Left hindlimb (tissue), 1 donor: ENCODE data around the gene SUSD3.
"Not testable (repeated sequence)": the region's sequence is repeated elsewhere in the genome, so short reads cannot be mapped to it uniquely, and the experiment has no call there.

Source experiments
- DNase-seq: peaks from one replicate; pipeline ENCODE4 v3.0.0-alpha.2; 2018

Gene SUSD3

GRCh38 chr9:93112864-93113389 lies 54.4 kb downstream of the SUSD3 start:
- DNase-seq, result no peak

GRCh38 chr9:93114169-93114983 lies 55.9 kb downstream of the SUSD3 start:
- DNase-seq, result peak; percentile 29

DNA sequence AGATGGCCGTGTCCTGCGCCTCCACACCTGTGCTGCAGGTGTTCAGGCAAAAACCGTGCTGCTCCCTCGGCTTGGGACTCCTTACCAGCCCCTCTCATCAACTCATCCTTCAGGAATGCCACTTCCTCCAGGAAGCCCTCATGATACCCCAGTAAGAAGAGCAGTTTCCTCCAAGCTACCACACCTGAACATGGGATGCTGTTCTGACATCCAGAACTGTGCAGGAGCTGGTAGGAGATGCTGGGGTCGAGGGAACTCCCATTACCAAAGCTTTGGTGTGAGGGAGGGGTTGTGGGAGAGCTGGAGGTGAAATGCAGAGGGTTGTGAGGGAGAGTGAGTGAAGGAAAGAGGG lies 56.5 kb downstream of the SUSD3 start:
- peak; percentile 26 for DNase-seq

GRCh38 chr9:93115486-93116071 lies 57.1 kb downstream of the SUSD3 start:
- DNase-seq, result no peak

DNA sequence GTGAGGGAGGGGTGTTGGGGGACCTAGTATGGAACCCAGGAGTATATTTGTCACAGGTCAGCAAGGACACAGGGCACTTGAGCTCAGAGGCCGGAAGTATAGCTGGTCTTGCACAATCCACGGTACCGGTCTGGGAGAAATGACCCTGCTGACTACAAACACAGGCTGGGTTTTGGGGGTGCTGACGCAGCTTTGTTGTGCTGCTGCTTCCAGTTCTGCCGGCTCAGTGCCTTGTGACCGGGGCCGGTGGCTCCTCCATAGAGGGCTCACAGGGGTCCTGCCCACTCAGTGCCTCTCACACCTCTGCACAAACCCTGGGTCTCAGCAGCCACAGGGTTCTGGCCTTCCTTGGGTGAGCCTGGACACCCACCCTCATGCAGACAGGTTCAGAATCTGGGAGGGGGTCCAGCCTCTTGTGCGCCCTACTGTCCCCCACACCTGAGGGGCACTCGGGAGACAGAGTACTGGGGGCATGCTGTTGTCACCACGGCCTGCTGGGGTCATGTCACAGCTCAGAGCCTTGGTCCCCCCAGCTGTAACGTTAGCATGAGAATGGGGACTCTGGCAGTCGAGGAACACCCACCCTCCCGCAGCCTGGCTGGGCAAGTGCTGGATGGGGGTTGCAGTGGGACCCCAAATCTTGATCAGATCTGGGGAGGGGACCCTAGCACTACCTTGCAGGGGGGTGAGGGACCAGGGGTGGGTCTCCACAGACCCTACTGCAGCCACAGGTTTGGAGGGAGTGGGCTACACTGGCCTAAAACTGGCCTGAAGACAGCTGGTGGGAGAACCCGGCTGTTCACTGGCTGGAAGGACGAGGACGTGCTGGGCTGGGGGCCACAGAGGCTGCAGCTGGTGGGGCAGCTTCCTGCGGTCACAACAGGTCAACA lies 57.8 kb downstream of the SUSD3 start:
- peak; percentile 46 for DNase-seq

GRCh38 chr9:93117521-93117920 lies 59.0 kb downstream of the SUSD3 start:
- not testable (repeated sequence) for DNase-seq

DNA sequence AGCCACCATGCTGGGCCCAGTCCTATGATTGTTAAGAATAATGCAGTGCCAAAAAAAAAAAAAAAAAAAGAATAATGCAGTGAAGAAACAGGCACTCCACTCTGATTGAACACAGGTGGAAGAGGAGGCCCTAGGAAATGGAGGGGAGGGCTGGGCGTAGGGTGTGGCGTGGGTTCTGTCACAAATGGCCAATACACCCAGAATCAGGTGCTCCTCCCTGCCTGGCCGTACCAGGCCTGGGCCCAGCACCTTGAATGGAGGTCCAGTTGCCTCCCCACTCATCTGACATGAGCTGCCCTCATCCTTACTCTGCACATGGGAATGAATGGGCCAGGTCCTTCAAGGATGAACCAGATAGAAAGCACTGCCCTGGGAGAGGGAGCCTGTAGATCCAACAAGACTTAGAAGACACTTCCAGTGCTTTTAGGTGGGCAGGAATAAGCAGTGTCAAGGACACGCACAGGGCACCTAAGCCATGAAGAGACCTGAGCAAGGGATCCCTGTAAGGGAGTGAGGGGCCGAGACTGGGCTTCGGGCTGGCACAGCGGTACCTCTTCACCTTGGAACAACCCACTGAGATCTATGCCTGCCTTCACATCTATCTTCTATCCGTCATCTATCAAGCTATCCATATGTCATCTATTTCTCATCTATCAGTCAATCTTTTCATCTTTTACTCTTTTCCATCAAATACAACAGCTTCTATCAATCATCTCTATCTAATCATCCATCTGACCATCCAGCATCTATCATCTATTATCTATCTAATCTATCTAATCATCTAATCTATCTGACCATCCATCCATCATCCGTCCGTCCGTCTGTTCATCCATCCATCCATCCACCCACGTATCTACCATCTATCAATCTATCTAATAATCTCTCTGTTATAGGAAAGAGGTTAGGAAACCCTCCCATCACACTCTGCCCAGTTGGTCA lies 59.7 kb downstream of the SUSD3 start:
- no peak for DNase-seq

DNA sequence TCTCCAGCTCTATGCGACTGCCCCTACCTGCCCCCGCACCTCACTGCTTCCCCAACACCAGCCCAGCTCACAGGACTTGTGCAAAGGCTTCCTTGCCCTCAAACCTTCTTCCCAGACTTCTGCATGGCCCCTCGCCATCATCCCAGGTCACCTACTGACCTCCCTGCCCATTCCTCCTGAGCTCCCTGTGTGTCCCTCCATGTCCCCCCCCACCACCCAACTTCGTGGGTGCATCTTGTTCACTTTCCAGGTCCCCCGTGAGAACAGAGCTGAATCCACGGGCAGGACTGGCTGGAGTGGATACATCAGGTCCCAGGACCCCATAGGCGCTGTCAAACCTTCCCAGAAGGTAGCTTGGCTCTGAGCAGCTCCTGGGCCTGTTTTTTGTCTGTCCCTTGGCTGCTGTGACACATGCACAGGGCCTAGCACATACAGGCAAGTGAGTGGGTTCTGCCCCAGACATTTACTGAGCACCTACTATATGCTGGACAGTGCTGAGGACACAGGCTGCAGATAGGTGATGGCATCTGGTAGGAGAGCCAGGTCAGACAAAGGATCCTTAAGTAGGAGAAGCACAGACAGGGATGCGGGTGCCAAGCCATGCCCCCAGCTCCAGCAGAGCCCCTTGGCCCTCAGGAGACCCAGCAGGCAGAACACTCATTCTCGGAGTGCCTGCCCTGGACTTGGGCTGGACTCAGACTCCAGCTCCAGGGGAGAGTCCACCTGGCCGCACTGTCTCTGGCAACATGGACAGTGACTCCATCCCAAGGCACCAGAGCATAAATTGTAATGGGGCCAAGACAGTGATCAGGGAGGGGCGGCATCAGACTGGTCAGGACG lies 60.6 kb downstream of the SUSD3 start:
- peak; percentile 27 for DNase-seq

- no peak for DNase-seq
Measured at GRCh38 chr9:93119703-93119952, 61.1 kb downstream of the SUSD3 start.

- DNase-seq, result peak; percentile 80
Measured at GRCh38 chr9:93119953-93120845, 61.7 kb downstream of the SUSD3 start.

- peak; percentile 23 for DNase-seq
Measured at GRCh38 chr9:93120846-93121315, 62.4 kb downstream of the SUSD3 start.

DNA sequence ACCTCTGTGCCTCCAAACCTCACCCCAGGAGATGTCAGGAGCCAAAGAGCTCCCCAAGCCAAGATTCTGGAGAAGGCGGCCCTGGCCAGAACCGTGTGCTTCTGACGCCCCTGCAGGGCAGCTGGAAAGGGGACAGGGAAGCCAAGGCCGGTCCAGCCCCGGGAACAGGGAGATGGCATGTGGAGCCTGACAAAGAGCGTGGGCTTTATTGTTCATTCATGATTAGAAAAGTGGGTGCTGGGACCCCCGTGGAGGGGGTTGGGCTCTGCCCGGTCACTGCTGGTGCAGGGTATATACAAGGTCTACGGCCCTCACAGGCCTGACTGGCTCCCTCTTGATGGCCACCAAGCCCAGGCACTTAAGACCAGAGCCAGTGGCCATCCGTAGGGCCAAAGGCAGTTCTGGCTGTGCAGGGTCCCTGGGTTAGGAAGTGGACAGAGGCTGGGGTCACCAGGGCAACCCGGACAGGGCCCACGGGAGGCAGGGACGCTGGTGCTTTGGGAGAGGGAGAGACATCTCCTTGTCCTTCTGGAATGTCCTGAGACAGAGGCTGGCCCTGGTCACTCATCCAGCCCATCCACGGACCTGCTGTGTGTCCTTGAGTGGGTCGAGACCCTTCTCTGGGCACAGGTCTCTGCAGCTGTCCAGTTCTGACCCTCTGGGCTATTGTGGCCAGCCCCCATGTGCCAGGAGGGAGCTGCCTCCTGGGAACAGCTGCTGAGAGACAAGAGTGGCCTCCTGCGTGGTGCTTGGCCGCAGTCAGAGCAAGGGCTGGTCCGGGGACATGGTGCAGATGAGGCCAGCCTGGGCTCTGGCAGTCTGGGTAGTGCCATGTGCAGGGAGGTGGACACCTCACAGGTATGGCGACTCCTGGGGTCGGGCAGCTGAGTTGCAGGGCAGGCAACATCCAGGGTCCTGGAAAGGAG lies 63.1 kb downstream of the SUSD3 start:
- DNase-seq, result peak; percentile 31

- DNase-seq, result peak; percentile 27
Measured at GRCh38 chr9:93122721-93123221, 64.3 kb downstream of the SUSD3 start.

DNA sequence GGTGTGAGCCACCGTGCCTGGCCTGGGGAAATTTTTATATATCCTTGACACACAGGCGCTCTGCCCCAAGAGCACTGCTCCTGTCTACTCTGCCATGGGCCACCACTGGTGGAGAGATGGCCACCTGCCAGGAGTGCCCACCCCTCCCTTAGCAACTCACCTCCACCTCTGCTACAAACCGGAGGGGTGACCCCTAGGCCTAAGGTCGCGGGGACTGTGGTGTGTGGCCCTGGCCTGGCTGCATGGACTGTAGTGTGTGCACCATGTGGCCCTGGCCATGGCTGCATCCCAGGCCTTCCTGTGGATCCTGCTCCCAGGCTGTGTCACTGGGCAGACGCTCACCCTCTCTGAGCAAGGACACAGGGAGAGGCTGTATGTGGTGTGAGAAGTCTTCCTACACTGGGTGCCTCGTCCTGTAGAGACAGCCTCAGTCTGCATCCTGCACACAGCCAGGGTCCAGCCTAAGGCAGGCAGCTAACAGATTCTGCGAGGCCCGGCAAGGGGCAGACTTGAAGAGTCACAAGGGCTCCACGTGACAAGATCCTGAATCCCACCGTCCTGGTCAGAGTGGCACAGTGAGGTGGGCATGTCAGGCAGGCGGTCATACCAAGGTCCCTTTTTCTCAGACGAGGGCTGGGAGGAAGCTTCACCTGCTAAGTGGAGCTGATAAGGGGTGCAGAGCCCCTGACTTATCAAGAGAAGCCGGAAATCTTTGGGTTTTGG lies 65.2 kb downstream of the SUSD3 start:
- DNase-seq, result no peak

- DNase-seq, result no peak
Measured at GRCh38 chr9:93124793-93125192, 66.3 kb downstream of the SUSD3 start.

GRCh38 chr9:93125331-93125894 lies 66.9 kb downstream of the SUSD3 start:
- DNase-seq, result no peak

- peak; percentile 26 for DNase-seq
Measured at GRCh38 chr9:93126151-93126781, 67.8 kb downstream of the SUSD3 start.
